GM18499 (cell line): ENCODE results near the gene PXMP4.

ENCODE experiments used
- ATAC-seq: cut with Tn5 transposase; IDR thresholded peaks from one replicate; pipeline ENCODE4 v1.9.1; 2021; ENCODE audit warnings: moderate number of reproducible peaks; ENCODE audit not compliant: insufficient read depth, unreplicated experiment

PXMP4 gene

DNA sequence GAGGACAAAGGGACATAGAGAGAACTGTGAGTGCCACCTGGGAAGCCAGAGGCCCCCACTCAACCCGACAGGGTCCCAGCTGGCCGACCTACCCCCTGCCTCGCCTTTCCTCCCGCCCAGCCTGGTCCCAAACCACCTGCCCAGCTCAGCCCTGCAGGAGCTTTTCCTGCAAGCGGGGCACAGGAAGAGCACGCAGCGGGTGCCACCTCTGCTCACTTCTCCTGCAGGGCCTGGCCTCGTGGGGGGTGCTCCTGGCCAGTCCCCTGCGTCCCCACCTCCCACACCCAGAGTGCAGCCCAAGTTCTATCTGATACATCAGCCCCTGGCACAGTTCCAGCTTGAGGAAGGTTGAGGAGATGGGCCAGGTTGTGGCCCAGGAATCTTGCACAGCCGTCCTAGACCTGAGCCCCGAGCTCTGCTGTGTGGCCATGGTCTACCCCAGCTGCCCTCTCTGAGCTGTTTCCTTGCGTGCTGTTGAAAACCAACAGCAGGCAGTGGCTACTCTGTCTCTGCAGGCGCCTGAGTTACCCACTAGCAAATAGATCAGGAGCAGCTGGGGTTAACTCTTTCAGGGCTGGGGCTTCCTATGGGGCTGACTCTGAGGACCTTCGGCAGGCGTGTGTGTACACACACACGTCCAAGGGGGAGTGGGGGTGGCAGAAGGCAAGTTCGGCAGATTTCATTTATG is 47.5 kb downstream of the PXMP4 start:
- ATAC-seq = no peak

- ATAC-seq = no peak
Measured at GRCh38 chr20:33671573-33672288, 48.4 kb downstream of the PXMP4 start.

- ATAC-seq = no peak
Measured at GRCh38 chr20:33670715-33671499, 49.2 kb downstream of the PXMP4 start.

DNA sequence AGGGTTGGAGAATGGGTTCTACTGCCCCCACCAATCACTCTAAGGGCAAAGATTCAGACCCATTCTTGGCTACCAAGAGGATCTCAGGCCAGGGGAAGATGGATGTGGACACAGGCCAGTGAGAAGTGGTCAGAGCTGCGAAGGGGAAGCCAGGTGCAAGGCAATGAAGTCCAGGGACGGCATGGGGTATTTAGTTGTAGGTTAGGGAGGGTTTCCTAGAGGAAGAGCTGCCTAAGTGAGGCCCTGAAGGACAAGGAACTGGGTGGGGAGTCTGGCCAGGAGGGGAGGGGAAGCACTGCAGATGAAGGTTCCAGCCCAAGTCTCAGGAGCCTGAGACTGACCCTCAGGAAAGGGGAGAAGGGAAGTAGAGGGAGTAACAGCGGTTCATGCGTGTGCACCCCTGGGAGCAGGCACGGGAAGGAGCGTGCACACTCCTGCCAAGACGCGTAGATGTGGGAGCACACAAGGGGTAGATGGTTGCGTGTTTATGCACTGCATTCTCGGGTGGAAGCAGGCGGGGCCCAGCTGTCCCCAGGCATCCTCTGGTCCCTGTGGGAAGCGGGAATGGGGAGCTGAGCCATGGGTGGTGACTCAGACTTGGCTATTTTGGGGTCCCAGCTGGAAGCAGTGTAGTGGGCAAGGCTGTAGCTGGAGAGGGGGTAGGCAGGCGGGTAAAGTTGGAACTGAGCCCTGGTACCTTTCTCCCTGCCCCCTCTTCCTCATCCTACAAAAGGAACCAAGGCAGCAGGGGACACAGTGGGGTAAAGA is 50.1 kb downstream of the PXMP4 start:
- ATAC-seq = no peak

- ATAC-seq = no peak
Measured at GRCh38 chr20:33669224-33669623, 50.9 kb downstream of the PXMP4 start.

GRCh38 chr20:33668466-33669155 is 51.5 kb downstream of the PXMP4 start:
- no peak for ATAC-seq

DNA sequence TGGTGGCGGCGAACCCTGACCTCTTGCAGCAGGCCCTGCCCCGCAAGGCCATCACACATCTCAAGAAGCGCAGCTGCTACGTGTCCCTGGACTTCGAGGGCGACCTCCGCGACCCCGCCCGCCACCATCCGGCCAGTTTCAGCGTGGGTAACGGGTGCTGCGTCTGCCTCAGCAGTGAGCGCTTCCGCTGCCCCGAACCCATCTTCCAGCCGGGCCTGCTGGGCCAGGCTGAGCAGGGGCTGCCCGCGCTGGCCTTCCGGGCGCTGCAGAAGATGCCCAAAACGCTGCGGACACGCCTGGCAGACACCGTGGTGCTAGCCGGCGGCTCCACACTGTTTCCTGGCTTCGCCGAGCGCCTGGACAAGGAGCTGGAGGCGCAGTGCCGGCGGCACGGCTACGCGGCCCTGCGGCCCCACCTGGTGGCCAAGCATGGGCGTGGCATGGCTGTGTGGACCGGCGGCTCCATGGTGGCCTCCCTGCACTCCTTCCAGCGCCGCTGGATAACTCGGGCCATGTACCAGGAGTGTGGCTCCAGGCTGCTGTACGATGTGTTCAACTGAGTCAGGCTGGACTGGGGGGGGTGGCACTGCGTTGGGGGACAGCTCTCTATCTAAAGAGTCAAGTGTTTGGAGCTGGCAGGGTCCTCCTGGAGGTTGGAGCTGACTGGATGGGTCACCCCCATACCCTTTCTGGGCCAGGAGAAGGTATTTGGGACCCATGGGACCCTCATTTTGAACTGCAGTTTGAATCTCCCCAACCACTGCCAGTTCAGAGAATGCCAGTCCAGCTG is 52.2 kb downstream of the PXMP4 start:
- ATAC-seq = no peak

GRCh38 chr20:33667245-33667675 is 52.9 kb downstream of the PXMP4 start:
- ATAC-seq = no peak

DNA sequence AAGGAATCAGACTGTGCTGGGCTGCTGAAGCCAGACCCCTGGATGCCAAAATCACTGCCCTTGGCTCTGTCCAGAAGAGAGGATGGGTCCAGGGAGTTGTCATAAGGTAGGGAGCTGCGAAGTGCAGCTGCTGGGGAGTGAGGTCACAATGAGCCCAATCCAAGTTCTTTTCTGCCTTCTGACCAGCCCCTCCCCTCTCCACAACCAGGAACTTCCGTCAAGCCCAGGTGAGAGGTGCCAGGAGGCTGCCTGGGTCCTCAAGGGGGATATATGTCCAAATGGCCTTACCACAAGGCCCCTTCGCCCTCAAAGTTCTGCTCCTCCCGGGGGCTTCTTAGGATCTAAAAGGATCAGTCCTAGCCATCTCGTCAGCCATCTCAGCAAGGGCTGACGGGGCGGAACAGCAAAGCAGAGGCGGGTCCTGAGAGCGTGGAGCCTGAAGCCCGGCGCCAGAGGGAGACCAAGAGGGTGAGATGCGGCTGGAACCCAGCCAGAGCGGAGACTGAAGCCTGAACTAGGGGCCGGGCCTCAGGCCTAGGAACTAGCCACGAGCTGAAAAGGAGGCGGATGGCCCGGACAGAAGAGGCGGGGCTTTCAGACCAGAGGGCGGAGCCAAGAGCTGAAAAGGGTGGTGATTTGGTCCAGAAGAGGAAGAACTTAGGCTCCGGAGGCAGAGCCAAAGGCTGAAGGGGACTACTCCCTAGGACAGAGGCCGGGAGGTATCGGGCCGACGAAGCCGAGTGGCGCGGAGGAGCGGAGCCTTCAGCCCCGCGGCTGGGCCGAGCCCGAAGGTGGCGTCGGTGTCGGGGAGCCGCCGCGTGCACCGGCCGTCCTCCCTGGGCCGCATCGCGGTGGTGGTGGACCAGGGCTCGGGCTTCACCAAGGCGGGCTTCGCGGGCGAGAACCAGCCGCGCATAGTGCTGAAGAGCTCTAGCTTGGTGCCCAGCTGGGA is 53.5 kb downstream of the PXMP4 start, which contains the start of gene ACTL10:
Gene ACTL10 (plus strand): TSS at position 651 of the 952 bp plus-strand sequence. CDS start 555 bp downstream, outside the sequence.
- ATAC-seq = peak; percentile 45

DNA sequence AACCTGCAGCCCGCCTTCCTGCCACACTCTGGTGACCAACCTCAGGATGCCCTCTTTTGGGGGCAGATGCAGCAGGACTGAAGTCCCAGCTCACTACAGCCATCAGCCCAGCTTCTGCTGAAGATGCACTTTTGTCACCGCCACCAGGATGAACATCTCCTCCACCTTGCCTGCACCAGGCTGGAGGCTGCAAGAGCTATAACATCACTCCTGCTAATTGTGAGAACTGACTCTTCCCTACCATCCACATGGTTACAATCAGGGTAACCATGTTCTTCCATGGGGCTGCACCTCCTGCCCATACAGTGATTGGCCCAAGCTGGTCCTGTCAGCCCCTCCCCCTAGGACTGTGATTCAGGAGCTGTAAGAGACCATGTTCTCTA is 55.4 kb downstream of the PXMP4 start:
- ATAC-seq = no peak

DNA sequence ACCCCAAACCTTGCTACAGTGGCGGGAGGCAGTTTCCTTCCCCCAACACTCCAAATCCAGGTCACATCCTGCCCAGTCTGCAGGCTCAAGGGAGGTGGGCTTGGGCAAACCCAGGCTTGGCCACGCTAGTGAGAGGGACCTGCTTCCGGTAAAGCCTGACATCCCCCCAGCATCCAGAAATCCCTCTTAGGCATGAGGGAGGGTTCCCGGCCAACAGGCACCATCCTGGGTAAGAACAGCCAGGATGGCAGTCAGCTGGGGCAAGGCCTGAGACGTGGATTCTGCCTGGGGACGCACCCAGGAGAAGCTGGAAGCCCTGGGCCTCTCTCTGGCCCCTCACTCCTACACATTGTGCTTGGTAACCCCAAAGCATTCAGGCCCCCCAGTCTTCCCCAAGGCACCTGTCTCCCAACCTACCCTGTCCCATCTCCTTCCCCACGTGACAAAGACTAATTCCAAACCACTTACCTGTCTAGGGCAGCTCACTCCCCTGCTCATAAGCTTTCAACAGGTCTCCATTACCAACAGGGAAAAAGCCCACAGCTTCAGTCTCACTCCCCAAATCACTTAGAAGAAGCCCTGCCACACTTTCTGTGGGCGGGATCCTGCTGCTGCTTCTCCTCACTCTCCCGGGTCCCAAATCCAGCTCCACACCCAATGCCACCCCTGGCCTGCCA is 55.9 kb downstream of the PXMP4 start:
- no peak for ATAC-seq

DNA sequence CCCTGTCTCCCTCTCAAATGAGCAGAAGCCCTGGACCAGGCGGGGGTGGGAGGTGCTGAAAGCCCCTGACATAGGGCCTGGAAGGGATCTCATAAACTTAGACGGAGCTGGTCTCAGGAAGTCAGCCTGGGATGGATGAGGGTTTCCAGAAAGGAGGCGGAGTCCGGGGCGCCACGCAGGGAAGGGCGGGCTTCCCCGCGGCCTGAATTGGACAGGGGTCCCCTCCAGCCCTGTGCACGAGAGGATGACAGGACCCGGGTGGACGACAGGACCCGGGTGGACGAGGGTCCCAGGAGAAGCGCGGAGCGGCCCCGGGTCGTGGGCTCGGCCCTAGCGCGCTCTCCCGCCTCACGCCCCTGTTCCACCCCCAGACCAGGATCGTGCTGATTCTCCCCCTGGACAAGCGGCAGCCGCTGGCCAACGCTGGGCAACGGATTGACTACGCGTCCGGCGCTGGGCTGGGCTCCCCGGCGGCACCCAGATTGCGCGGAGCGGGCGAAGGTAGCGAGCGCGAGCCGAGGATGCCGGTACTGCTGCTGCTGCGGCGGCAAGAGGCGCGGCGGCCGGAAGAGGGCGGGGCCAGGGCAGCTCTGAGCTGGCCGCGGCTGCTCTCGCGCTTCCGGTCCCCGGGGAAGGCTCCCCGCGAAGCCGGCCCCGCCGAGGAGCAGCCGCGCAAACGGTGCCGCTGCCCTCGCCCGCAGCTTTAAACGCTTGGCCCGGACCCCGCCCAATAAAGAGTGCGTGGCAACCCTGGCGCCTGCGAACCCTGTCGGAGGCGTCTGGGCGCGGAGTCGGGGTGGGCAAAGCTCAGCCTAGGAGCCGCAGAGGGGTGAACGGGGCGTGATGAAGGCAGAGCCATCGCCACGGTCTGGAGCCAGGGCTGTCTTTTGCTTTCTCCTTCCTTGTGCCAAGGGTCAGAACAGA is 56.7 kb downstream of the PXMP4 start:
- ATAC-seq = no peak

GRCh38 chr20:33662172-33662571 is 57.9 kb downstream of the PXMP4 start, which contains the start of gene C20orf144:
C20orf144 (plus strand) TSS chr20:33662327; CDS start chr20:33662346, 19 bp downstream.
- ATAC-seq = no peak

DNA sequence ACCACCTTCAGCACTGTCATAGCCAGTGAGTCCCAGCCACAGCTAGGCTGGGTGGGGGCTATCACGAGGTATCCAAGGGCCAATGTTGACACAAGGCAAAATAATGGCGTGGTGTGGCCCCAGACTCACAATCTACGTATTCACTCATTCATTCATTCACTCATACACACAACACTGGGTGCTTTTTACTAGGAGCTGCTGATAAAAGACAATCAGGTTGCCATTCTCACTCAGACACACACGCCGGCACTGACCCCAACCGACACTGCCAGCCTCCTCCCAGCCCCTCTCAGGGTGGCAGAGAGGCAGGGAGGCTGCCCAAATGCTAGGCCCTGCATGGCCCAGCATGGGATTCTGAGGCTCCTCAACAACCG is 59.4 kb downstream of the PXMP4 start:
- ATAC-seq = no peak

GRCh38 chr20:33660035-33660684 is 60.0 kb downstream of the PXMP4 start:
- no peak for ATAC-seq
